Measurements from ENCODE around the gene LRRIQ1. TPM values are rescaled to one million over a fixed set of nuclear protein-coding genes. Genes with fewer than 3 reads are reported as not detected.

The LRRIQ1 gene
- total RNA-seq, 1 experiment from 2014 or later, result 0.40 TPM

- ATAC-seq, result no peak
- intact Hi-C loops (cut with micrococcal nuclease), result no loop called here
Measured at GRCh38 chr12:85183855-85184254, 147.7 kb downstream of the LRRIQ1 start.

DNA sequence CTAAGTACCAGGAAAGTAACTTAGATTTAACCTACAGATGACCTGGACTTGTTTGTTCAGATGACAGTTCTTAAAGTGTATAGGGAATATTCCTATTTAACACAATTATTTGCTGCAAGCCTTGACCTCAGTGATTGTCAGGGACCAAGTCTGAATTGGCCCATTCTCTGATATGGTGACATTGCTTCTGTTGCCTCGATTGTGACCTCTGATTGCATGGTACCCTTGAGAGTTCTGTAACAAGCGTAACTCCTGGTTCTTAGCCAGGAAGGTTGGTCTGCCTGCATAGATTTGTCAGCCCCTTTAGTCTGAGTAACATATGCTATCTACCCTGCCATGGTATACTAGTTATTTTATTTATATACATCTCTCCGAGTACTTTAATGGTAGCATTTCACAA, 150.1 kb downstream of the LRRIQ1 start:
- Histone ChIP-seq H3K4me2 (ENCODE audit: low read length) (no peak overlapping the region), H3K9me3 (ENCODE audit: low read length) (no peaks in the 10 kb centered on the region), H3K27me3 (ENCODE audit: low read length) (no peaks in the 10 kb centered on the region), H3K27ac (ENCODE audit: low read length) (no peak overlapping the region), H3K9ac (ENCODE audit: low read length) (no peak overlapping the region), H4K20me1 (ENCODE audit: low read length) (no peaks in the 10 kb centered on the region), H3K9me2 (replicated peaks; ENCODE audit: low read length) (no peaks in the 10 kb centered on the region), H3K4me3 (ENCODE audit: low read length) (no peak overlapping the region), H3F3A (ENCODE audit: low read length, unreplicated experiment) (no peaks in the 10 kb centered on the region), H3K36me3 (ENCODE audit: low read depth, low read length) (no peaks in the 10 kb centered on the region), H2AFZ (ENCODE audit: low read length) (no peak overlapping the region), H3K4me1 (ENCODE audit: insufficient read depth, low read length) (no peaks in the 10 kb centered on the region), H3K79me2 (ENCODE audit: low read length) (no peaks in the 10 kb centered on the region)
- POLR2A ChIA-PET (ENCODE audit: unreplicated experiment), result no interaction called here
- ATAC-seq (no peak), DNase-seq (no peak)
- no TSS peak for BruUV-seq (replicated peaks)
- CTCF ChIA-PET, result no interaction called here
- intact Hi-C loops (cut with micrococcal nuclease), result no loop called here
- no peak for TF ChIP-seq EZH2 (IDR thresholded peaks at IDR 0.05; ENCODE audit: low read length, unreplicated experiment)
- TF ChIP-seq EZH2phosphoT487 (IDR thresholded peaks at IDR 0.05; ENCODE audit: borderline replicate concordance, low read length), result no peak
- no peak for TF ChIP-seq CTCF (conservative IDR thresholded peaks at IDR 0.05; ENCODE audit: low read depth, low read length)

More at GRCh38 chr12:85183855-85184254, 147.7 kb downstream of the LRRIQ1 start:
- peaks cover 4% of the 10 kb centered on the region; the same call in 1 of the 2 replicates for H3K4me1 ChIP-seq (ENCODE audit: insufficient read depth, low read length)
- no peak overlapping the region for H3K27ac ChIP-seq (ENCODE audit: low read length)
- no peak overlapping the region for H3K4me2 ChIP-seq (ENCODE audit: low read length)
- POLR2A ChIA-PET (ENCODE audit: unreplicated experiment), result no interaction called here
- DNase-seq, result no peak
- H3K36me3 ChIP-seq (ENCODE audit: low read depth, low read length), result no peaks in the 10 kb centered on the region
- H3K4me3 ChIP-seq (ENCODE audit: low read length), result no peak overlapping the region
- no peak overlapping the region for H2AFZ ChIP-seq (ENCODE audit: low read length)
- BruUV-seq (replicated peaks), result no TSS peak
- H3K9ac ChIP-seq (ENCODE audit: low read length), result no peak overlapping the region
- no peaks in the 10 kb centered on the region for H3K9me3 ChIP-seq (ENCODE audit: low read length)
- no peaks in the 10 kb centered on the region for H3K27me3 ChIP-seq (ENCODE audit: low read length)
- no peaks in the 10 kb centered on the region for H3K79me2 ChIP-seq (ENCODE audit: low read length)
- H3K9me2 ChIP-seq (replicated peaks; ENCODE audit: low read length), result no peaks in the 10 kb centered on the region
- no peaks in the 10 kb centered on the region for H4K20me1 ChIP-seq (ENCODE audit: low read length)
- H3F3A ChIP-seq (ENCODE audit: low read length, unreplicated experiment), result no peaks in the 10 kb centered on the region
- CTCF ChIA-PET, result no interaction called here
- no peak for TF ChIP-seq CTCF (conservative IDR thresholded peaks at IDR 0.05; ENCODE audit: low read depth, low read length)
- no peak for TF ChIP-seq EZH2 (IDR thresholded peaks at IDR 0.05; ENCODE audit: low read length, unreplicated experiment)
- TF ChIP-seq EZH2phosphoT487 (IDR thresholded peaks at IDR 0.05; ENCODE audit: borderline replicate concordance, low read length), result no peak

DNA sequence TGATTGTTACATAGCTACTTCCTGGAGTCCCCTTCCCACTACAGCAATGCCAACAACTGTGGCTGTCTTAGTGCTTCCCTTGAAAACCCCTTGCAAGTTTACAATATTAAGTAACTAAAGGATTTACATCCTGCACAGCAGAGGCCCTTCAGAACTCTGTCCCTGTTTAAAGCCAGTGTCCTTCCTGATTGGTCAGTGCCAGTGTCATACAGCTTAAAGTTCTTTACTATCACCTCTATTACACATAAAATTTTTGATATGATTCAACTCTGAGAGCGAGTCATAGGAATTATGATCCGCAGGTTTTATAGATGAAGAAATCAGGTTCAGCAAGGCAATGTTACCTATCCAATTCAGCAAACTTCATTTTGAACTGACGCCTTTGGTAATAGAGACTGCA, 152.5 kb downstream of the LRRIQ1 start:
- Histone ChIP-seq H3K27me3 (ENCODE audit: low read length) (no peaks in the 10 kb centered on the region), H3K36me3 (ENCODE audit: low read depth, low read length) (no peaks in the 10 kb centered on the region), H3K4me3 (ENCODE audit: low read length) (no peak overlapping the region), H3K79me2 (ENCODE audit: low read length) (no peaks in the 10 kb centered on the region), H3K9ac (ENCODE audit: low read length) (no peak overlapping the region), H4K20me1 (ENCODE audit: low read length) (no peaks in the 10 kb centered on the region), H2AFZ (ENCODE audit: low read length) (no peak overlapping the region), H3F3A (ENCODE audit: low read length, unreplicated experiment) (no peaks in the 10 kb centered on the region), H3K9me3 (ENCODE audit: low read length) (no peaks in the 10 kb centered on the region), H3K9me2 (replicated peaks; ENCODE audit: low read length) (no peaks in the 10 kb centered on the region), H3K4me1 (ENCODE audit: insufficient read depth, low read length) (no peaks in the 10 kb centered on the region), H3K27ac (ENCODE audit: low read length) (no peak overlapping the region), H3K4me2 (ENCODE audit: low read length) (no peak overlapping the region)
- CTCF ChIA-PET, result no interaction called here
- DNase-seq (peak; percentile 25), ATAC-seq (peak; percentile 82)
- POLR2A ChIA-PET (ENCODE audit: unreplicated experiment), result no interaction called here
- intact Hi-C loops (cut with micrococcal nuclease), result no loop called here
- BruUV-seq (replicated peaks), result no TSS peak
- TF ChIP-seq EZH2 (IDR thresholded peaks at IDR 0.05; ENCODE audit: low read length, unreplicated experiment) (no peak), CTCF (conservative IDR thresholded peaks at IDR 0.05; ENCODE audit: low read depth, low read length) (no peak), EZH2phosphoT487 (IDR thresholded peaks at IDR 0.05; ENCODE audit: borderline replicate concordance, low read length) (no peak)
